KOPT-K1 (cell line): ENCODE results near the gene TBX18.

ENCODE experiments used
- H3K27ac ChIP-seq: fragments of 200-600 bp; sonication (generic); 2 replicates; pipeline ENCODE4 v1.5.1; 2016; ENCODE audit warnings: antibody characterized with exemption, mild to moderate bottlenecking, low read depth, low read length; ENCODE audit not compliant: poor library complexity, severe bottlenecking
- H3K36me3 ChIP-seq: fragments of 200-600 bp; sonication (generic); 2 replicates; pipeline ENCODE4 v1.5.1; 2017; ENCODE audit warnings: antibody characterized with exemption, mild to moderate bottlenecking, low read length, moderate library complexity; ENCODE audit not compliant: insufficient read depth
- H3K9me3 ChIP-seq: fragments of 200-600 bp; sonication (generic); 2 replicates; pipeline ENCODE4 v1.5.1; 2017; ENCODE audit warnings: antibody characterized with exemption, low read length, mild to moderate bottlenecking; ENCODE audit not compliant: insufficient read depth, poor library complexity, severe bottlenecking

Gene TBX18

DNA sequence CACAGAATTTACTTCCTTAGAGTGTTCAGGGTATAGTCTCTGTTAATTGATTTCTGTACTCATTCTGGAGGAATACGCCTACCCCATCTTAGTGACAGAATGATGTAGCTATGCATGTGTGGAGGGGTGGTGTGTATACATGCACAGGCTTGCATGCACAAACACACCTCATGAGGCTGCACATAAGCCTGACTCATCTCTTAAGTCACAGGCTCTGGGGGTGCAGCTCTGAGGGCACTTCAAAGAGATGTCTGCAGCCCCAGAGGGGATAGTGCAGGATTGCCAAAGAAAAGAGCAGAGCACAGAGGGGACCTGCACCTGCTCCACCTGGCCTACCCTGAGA is 24.6 kb downstream of the TBX18 start:
- Histone ChIP-seq H3K36me3 (no peaks in the 10 kb centered on the region), H3K27ac (no peak overlapping the region), H3K9me3 (no peaks in the 10 kb centered on the region)

DNA sequence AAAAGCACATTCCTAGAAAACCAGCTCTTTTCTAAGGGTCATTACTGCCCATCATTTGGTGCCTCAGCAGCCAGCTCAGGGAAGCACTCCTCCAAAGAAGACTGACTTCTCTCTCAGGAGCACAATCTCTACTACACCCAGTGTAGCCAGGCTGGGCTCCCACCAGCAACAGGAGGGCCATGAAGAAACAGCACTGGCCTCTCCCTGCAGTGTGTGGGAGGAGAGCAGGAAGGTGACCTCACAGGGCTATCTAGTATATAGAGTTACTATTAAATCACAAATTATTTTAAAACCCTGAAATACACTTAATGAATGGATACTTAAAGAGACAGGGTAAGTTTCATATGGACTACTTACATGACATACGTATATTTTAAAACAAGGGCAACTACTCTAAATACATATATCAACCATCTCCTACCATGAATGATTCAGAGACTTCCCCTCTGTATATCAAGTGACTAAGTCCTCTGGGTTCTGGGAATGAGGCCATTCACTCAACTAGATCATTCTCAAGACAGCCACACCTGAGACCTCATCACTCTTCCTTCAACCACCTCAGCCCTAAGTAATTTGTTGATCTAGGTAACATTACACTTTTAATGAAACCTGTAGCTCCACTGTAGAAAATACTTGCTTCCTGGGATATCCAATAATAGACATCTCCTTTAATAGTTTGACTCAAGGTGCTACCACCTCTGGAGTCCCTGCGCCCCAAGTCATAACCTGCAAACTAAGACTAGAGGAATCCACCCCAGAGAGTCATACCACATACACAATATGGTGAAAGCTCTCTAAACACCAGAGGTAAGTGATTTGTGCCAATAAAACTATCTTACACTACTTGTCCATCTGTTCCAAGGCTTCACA is 25.2 kb downstream of the TBX18 start:
- no peak overlapping the region for H3K27ac ChIP-seq
- no peaks in the 10 kb centered on the region for H3K9me3 ChIP-seq
- H3K36me3 ChIP-seq, result no peaks in the 10 kb centered on the region

DNA sequence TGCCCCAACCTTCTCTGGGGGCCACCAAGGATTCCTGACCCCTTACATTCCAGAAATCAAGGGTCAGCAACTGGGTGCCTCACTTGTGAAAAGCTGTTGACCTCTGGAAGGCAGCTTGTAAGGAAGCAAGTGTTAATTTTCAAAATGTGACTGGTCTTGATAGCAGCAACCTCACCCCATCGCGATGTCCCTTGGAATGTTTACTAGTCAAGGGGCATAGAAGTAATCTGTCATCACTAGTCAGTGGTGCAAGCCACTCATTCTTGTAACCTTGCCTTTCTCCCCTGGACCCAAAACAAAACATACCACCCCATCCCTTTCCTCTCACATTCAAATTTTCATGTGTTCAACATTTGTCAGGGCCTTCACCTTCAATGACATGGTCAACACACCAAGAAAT is 30.5 kb downstream of the TBX18 start:
- Histone ChIP-seq H3K36me3 (no peaks in the 10 kb centered on the region), H3K9me3 (no peaks in the 10 kb centered on the region), H3K27ac (no peak overlapping the region)

DNA sequence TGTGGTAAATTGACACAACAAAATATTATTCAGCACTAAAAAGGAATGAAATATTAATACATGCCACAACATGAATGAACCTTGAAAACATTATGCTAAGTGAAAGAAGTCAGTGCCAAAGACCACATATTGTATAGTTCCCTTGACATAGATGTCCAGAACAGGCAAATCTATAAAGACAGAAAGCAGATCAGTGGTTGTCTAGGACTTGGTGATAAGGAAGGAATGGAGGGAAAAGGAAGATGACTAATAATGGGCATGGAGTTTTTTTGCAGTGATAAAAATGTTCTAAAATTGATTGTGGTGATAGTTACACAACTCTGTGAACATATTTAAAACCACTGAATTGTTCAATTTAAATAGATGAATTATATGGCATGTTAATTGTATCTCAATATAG is 32.5 kb downstream of the TBX18 start:
- no peak overlapping the region for H3K27ac ChIP-seq
- H3K9me3 ChIP-seq, result no peaks in the 10 kb centered on the region
- no peaks in the 10 kb centered on the region for H3K36me3 ChIP-seq

DNA sequence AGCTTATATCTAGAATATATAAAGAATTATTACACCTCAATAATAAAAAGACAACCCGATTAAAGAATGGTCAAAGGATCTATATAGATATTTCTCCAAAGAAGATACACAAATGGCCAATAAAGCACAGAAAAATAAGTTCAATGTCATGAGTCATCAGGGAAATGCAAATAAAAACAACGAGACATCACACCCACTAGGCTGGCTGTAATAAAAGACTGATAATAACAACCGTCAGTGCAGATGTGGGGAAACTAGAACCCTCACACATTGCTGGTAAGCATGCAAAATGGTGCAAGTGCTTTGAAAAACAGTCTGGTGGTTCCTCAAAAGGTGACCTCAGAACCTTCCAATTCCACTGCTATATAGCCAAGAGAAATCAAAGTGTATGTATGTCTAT is 33.0 kb downstream of the TBX18 start:
- H3K27ac ChIP-seq, result no peak overlapping the region
- H3K36me3 ChIP-seq, result no peaks in the 10 kb centered on the region
- H3K9me3 ChIP-seq, result no peaks in the 10 kb centered on the region

DNA sequence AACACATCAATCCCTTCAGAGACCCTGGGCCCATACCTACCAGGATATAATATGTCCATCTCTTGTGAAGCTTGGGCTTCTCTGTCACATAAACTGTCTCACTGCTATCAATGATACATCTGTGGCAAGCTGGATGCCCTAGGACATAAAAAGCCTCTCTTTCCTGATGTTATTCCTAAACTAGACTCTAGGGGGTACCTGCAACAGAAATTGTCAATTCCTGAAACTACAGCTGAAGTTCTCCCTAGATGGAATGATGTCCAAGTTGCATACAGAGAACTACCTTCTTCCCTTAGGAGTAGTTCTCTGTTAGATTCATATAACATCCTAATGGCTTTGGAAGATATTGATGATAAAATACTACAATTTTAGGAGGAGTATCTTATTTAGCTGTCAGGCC is 35.8 kb downstream of the TBX18 start:
- no peaks in the 10 kb centered on the region for H3K36me3 ChIP-seq
- no peaks in the 10 kb centered on the region for H3K9me3 ChIP-seq
- H3K27ac ChIP-seq, result no peak overlapping the region

DNA sequence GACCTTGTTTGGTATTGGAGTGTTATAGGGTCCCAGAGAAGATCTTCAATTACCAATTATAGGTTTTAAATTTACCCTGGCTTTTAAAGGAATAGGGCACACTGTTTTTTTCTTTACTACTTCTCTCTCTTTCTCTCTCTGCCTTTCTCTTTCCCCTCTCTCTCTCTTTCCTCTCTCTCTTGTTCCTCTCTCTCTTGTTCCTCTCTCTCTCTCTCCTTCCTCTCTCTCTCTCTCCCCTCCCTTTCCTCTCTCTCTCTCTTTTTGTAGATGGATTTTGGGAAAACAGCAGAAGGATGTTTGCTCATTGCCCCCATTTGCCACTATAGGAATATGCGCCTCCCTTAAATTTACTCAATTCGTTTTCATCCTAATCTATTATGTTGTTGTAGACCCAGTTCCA is 45.2 kb downstream of the TBX18 start:
- Histone ChIP-seq H3K27ac (no peak overlapping the region), H3K36me3 (no peaks in the 10 kb centered on the region), H3K9me3 (no peaks in the 10 kb centered on the region)

DNA sequence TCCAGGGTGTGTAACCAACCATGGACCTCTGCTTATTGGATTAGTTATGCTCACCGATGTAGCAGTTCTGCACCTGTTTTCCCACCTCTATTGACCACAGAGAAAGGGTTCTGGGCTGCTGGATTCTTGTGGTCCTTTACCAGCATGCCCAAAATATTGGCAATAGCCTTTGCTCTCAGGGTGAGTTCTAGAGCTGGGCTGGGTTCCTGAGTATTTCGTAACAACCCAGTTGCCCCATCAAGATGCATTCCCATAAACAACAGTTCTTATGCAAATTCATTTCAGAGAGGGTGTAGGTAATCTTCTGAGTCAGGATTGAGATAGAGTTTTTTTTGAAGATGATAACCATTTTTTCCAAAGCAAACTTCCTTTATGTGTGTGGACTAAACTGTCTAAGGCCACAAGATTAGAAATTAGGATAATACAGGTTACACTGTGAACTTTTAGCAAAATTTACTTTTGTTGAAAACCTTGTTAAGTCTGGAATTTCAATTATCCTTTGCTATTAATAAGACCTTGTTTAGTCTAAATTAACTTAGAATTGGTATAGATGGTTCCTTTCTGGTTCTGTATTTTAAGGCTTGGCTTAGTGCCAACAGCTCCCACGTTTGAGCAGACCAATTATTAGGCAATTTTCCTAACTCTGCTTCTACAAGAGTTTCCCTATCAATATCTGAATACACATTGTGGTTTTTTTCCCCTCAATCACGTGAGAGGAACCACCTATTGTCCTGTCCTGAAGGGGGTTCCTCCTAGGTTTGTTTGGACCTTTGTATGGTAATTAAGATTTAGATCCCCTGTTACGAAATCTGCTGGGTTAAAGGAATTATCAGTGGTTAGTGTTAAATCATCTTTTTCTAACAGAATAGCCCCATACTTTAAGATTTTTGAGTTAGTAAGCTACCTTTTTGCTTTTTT is 46.1 kb downstream of the TBX18 start:
- H3K9me3 ChIP-seq, result no peaks in the 10 kb centered on the region
- no peak overlapping the region for H3K27ac ChIP-seq
- no peaks in the 10 kb centered on the region for H3K36me3 ChIP-seq

DNA sequence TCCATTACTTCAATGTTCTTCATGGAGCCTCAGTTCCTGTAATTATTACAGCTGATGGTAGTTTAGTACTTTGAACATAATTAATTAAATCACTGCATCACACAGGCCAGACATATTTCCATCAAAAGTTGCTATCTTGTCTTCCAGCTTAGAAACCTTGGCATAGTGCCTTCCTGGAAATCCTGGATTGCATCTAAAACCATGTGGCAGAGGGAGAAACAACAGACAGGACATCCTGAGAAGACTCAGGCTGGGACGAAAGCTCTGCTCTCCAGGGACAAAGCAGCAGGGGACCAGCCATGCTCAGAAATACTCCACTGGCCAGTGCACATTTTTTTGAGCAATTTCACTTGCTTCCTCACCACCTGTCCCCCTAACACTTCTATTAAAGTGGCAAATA is 55.3 kb downstream of the TBX18 start:
- Histone ChIP-seq H3K9me3 (no peaks in the 10 kb centered on the region), H3K36me3 (no peaks in the 10 kb centered on the region)

DNA sequence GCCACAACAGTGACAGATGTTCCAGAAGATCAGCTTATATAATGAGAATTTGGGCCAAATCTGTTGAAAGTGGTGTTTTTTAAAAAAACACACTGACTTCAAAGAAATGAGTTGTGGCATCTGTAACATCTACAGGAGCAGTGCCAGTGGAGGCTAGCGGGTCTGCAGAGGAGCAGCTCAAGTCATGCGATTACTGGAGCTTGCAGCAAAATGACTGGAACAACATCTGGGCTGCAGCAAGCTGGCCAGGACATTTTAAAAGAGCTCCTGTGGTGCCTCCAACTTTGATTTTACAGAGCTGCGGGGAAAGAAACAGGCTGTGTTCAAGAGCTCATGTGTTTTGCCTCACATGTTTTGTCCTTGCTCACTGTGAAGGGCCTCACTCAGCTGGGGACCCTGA is 57.2 kb downstream of the TBX18 start:
- Histone ChIP-seq H3K9me3 (no peaks in the 10 kb centered on the region), H3K27ac (no peak overlapping the region), H3K36me3 (no peaks in the 10 kb centered on the region)

More for the DNA sequence above, 55.3 kb downstream of the TBX18 start:
- H3K27ac ChIP-seq, result no peak overlapping the region

DNA sequence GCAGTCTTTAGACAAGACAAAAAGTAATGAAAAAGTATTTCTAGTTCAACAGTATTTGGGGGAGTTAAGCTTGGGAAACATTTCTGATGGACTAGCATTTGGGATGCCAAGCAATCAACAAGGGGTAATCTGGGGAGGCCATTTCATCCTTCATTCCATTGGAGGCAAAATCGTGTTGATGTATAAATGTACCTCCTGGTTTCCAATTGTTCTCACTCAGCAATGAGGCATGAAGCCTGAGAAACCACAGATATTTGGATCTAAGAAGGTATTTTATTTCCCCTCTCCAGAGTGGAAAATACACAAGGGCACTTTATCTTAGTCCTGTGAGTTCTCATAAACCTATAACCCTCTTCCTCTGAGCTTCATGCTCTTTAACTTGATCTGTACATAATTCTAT is 68.2 kb downstream of the TBX18 start:
- H3K27ac ChIP-seq, result no peak overlapping the region
- no peaks in the 10 kb centered on the region for H3K9me3 ChIP-seq
- no peaks in the 10 kb centered on the region for H3K36me3 ChIP-seq

DNA sequence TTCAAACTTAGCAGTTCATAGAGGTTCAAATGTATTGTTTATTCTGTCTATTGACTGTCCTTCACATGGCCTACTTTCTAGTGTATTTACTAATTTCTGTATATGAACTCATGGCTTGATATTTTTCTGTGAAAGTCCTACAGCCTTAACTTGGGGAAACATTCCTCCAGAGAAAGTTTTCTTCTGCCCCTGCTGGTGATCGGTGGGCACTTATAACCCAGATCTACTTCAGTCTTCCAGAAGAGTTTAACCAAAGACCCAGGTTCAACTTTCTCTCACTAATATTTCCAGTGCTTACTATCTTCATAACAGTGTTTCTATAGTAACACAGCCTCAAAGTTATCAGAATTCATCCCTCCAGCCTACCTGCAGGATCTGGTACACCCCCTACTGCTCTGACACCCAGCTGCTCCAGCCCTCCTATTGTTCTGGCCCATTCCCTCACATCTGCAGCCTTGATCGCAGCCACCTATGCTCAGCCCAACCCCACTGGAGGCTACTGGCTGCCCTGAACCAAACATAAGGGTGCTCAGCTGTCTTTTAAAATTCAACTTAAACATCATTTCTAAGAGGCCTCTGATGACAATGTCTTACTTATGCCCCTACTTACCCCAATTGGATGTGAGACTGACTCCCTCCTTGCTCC is 72.3 kb downstream of the TBX18 start:
- H3K9me3 ChIP-seq, result no peaks in the 10 kb centered on the region

DNA sequence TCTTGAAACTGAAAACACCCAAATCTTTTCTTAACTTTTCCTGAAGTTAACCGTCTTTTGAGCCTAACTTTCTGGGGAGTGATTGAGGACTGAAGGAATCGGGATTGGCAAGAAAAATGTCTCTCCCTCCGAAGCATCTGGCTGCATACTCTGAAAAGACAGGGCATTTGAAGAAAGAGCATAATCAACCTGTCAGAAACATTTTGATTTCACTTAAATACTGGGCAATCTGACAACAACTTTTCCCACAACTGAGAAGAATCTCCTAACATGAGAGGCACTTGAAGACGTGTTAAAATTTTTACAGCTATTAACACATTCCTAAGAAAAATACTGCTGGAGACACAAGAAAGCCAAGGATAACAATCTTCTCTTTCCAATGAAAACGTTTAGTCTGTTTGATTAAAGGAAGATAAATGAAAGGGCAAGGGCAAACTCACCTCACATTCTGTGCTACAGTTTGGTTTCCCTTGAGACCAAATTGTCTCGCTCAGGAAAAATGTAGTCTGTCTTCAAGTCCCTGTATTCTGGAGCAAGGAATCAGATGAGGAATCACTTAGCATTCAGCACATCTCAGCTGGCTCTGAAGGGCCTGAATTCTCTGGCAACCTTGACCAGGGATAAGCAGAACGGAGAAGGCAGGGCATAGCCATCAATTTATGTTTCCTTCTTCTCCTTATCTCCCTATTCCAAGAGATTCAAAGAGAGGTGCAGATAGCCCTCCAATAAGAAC is 76.1 kb downstream of the TBX18 start:
- H3K36me3 ChIP-seq, result no peaks in the 10 kb centered on the region
- H3K27ac ChIP-seq, result no peak overlapping the region
- no peaks in the 10 kb centered on the region for H3K9me3 ChIP-seq

More for the DNA sequence above, 72.3 kb downstream of the TBX18 start:
- Histone ChIP-seq H3K36me3 (no peaks in the 10 kb centered on the region), H3K27ac (no peak overlapping the region)

DNA sequence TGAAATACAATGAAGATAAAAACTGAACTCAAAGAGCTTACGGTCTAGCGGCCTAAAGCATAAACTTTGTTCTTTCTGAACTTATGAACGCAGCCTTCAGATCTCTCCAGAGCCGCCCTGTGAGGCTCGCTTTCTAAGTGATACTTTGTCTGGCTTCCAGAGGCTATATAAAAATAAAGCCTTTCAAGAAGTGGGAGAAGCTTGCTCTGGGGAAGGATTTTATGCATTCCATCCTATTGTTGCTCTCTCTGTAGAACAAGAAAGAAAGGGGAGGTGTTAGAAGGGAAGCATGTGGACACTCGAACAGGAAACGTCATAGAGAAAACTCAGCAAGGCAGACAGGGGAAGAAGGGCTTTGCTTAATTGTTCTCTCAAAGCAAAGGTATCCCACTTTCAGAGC is 77.0 kb downstream of the TBX18 start:
- Histone ChIP-seq H3K9me3 (no peaks in the 10 kb centered on the region), H3K27ac (no peak overlapping the region), H3K36me3 (no peaks in the 10 kb centered on the region)
